Activated naive CD8-positive, alpha-beta T cell treated with anti-CD3 and anti-CD28 coated beads, Interleukin-2, amount 10 ng/mL, durations not matched to agents 7 days and 5 days (primary cell): ENCODE data around the gene FBLN2. TPM values are rescaled to one million over a fixed set of nuclear protein-coding genes. Genes with fewer than 3 reads are reported as not detected.
A peak's percentile ranks its signal among the peaks of the same experiment; 100 is the strongest.

Experiments used
- ATAC-seq: fragments of 150-1000 bp; cut with Tn5 transposase; one replicate; pipeline ENCODE4 v1.10.0; 2021; ENCODE audit warnings: low read depth, moderate library complexity
- POLR2A ChIA-PET: fragments of 350-600 bp; sonication (Branson Sonifier 250); formaldehyde crosslinking; loops from one replicate; lab custom pipeline; 2021; ENCODE audit warnings: antibody characterized with exemption; lab: Charles Lee
- DNase-seq: peaks from one replicate; pipeline ENCODE4 v3.0.0; 2021
- H3K27ac Mint-ChIP-seq: one replicate; pipeline ENCODE4 v1.8.0; 2022; ENCODE audit warnings: mild to moderate bottlenecking, mixed read lengths
- H3K27me3 Mint-ChIP-seq: one replicate; pipeline ENCODE4 v1.8.0; 2022; ENCODE audit warnings: mild to moderate bottlenecking, moderate library complexity, mixed read lengths
- H3K36me3 Mint-ChIP-seq: one replicate; pipeline ENCODE4 v1.8.0; 2021; ENCODE audit warnings: mild to moderate bottlenecking, mixed read lengths
- H3K4me1 Mint-ChIP-seq: one replicate; pipeline ENCODE4 v1.8.0; 2021; ENCODE audit warnings: mixed read lengths
- H3K4me3 Mint-ChIP-seq: one replicate; pipeline ENCODE4 v1.8.0; 2022; ENCODE audit warnings: mild to moderate bottlenecking, moderate library complexity, mixed read lengths
- H3K9me3 Mint-ChIP-seq: one replicate; pipeline ENCODE4 v1.8.0; 2021; ENCODE audit warnings: mixed read lengths
- total RNA-seq, 2 experiments: library from RNA; stranded (reverse); gene quantifications; one replicate each; pipeline ENCODE4 v1.2.3, GENCODE V29; 2021

FBLN2 gene
- total RNA-seq, 2 experiments from 2014 or later: 2.6 to 2.7 TPM

GRCh38 chr3:13530241-13531009 is 18.5 kb upstream of the FBLN2 start:
- ATAC-seq: no peak
- DNase-seq: no peak
- Mint-ChIP-seq H3K36me3 (no peaks in the 10 kb centered on the region), H3K4me3 (no peak overlapping the region), H3K27me3 (peaks cover 16% of the 10 kb centered on the region), H3K4me1 (peaks cover 2% of the 10 kb centered on the region), H3K9me3 (no peaks in the 10 kb centered on the region), H3K27ac (no peak overlapping the region)
- POLR2A ChIA-PET: no interaction called here

DNA sequence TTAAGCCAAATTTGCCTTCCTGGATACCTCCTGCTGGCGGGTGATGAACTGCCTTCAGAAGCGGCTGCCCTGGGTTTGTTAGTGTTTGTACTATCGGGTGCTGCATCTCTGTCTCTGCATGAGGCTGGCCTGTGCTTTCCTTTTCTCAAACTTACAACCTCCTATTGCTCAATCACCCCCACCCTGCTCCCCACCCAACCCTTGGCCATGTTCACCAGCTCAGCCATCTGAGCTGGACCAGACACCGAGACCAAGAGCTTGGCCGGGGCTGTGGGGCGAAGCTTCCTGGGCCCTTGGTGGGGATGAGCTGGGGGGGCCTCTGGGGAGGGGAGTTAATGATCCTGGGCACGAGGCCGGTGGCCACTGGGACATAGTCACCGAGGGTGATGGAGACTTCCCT is 16.8 kb upstream of the FBLN2 start:
- H3K36me3 Mint-ChIP-seq: no peaks in the 10 kb centered on the region
- H3K4me1 Mint-ChIP-seq: peaks cover 7% of the 10 kb centered on the region
- POLR2A ChIA-PET: interaction anchor here (0.7 kb wide), 1 partner anchor 353 kb away, joined by 4 read pairs; no protein-coding TSS in a partner anchor
- H3K27ac Mint-ChIP-seq: no peak overlapping the region
- peaks cover 21% of the 10 kb centered on the region for H3K27me3 Mint-ChIP-seq
- no peaks in the 10 kb centered on the region for H3K9me3 Mint-ChIP-seq
- ATAC-seq: no peak
- DNase-seq: no peak
- H3K4me3 Mint-ChIP-seq: no peak overlapping the region

- H3K27me3 Mint-ChIP-seq: peaks cover 21% of the 10 kb centered on the region
- POLR2A ChIA-PET: no interaction called here
- no peak overlapping the region for H3K4me3 Mint-ChIP-seq
These were observed 16.3 kb upstream of the FBLN2 start for GRCh38 chr3:13532631-13533030.

DNA sequence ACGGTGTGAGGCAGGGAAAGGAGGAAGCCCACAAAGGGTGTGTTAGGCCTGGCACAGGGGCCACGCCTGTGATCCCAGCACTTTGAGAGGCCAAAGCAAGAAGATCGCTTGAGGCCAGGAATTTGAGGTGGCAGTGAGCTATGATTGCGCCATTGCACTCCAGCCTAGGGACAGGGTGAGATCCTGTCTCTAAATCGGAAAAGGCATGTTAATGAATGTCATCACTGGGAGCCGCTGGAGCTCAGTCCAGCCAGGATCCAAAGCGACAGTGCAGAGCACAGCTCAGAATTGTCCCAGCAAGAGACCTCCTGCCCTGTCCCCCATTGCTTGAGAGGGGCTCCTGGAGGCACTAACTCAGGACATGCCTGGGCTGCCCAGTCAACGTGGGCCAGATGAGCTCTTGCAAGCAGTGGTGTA is 15.0 kb upstream of the FBLN2 start:
- Mint-ChIP-seq H3K27ac (no peak overlapping the region), H3K9me3 (peaks cover 3% of the 10 kb centered on the region), H3K4me3 (no peak overlapping the region), H3K27me3 (peaks cover 20% of the 10 kb centered on the region), H3K36me3 (no peaks in the 10 kb centered on the region), H3K4me1 (peaks cover 7% of the 10 kb centered on the region)
- POLR2A ChIA-PET: no interaction called here
- DNase-seq (no peak), ATAC-seq (no peak)

More at GRCh38 chr3:13532631-13533030, 16.3 kb upstream of the FBLN2 start:
- DNase-seq (no peak), ATAC-seq (no peak)
- Mint-ChIP-seq H3K36me3 (no peaks in the 10 kb centered on the region), H3K4me1 (peaks cover 7% of the 10 kb centered on the region), H3K9me3 (peaks cover 3% of the 10 kb centered on the region), H3K27ac (no peak overlapping the region)

GRCh38 chr3:13535526-13535875 is 13.4 kb upstream of the FBLN2 start:
- POLR2A ChIA-PET: no interaction called here
- no peaks in the 10 kb centered on the region for H3K36me3 Mint-ChIP-seq
- H3K4me3 Mint-ChIP-seq: no peak overlapping the region
- DNase-seq (no peak), ATAC-seq (no peak)
- peaks cover 19% of the 10 kb centered on the region for H3K27me3 Mint-ChIP-seq
- H3K9me3 Mint-ChIP-seq: peaks cover 3% of the 10 kb centered on the region
- no peak overlapping the region for H3K27ac Mint-ChIP-seq
- H3K4me1 Mint-ChIP-seq: peaks cover 7% of the 10 kb centered on the region

DNA sequence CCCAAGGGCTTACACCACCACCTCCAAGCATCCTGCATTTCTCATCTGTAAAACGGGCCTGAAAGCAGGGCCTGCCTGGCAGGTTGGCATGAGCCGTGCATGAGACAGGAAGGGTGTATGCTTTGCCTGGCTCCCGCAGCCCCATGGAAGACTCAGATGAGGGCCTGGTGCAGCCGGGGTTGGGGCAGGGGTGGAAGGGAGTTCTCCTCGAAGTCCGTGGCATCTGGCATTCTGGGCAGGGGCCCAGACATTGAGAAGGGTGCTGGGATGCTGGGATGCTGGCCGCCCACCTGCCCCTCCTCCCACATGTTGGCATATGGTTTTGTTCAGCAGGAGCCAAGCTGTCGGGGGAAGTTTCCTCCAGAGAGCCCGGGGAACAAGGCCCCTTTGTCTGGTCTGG is 13.0 kb upstream of the FBLN2 start:
- no peak overlapping the region for H3K27ac Mint-ChIP-seq
- peaks cover 21% of the 10 kb centered on the region for H3K27me3 Mint-ChIP-seq
- H3K4me1 Mint-ChIP-seq: peaks cover 7% of the 10 kb centered on the region
- peaks cover 4% of the 10 kb centered on the region for H3K9me3 Mint-ChIP-seq
- DNase-seq: no peak
- no peak overlapping the region for H3K4me3 Mint-ChIP-seq
- ATAC-seq: no peak
- POLR2A ChIA-PET: no interaction called here
- peaks cover 2% of the 10 kb centered on the region for H3K36me3 Mint-ChIP-seq

DNA sequence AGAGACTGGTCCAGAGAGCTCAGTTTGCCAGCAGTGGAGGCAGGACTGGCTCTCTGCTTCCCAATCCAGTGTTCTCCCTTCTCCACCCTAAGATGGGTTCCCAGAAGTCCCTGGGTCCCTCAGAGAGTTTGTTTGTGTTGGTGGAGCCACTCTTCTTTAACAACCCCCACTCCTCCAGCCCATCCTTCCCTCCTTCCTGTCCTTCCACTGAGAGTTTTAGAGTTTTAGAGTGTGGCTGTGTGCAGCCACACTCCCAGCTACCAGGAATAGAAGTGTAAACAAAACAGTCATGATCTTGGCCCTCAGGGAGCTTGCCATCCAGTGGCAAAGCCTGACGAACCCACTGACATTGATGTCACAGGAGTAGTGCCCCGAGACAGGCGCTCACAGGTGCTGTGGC is 12.5 kb upstream of the FBLN2 start:
- ATAC-seq: no peak
- DNase-seq: no peak
- H3K27ac Mint-ChIP-seq: no peak overlapping the region
- peaks cover 6% of the 10 kb centered on the region for H3K9me3 Mint-ChIP-seq
- peaks cover 7% of the 10 kb centered on the region for H3K4me1 Mint-ChIP-seq
- H3K27me3 Mint-ChIP-seq: peaks cover 22% of the 10 kb centered on the region
- peaks cover 3% of the 10 kb centered on the region for H3K36me3 Mint-ChIP-seq
- POLR2A ChIA-PET: no interaction called here
- H3K4me3 Mint-ChIP-seq: no peak overlapping the region

- no peak for DNase-seq
- POLR2A ChIA-PET: no interaction called here
- peak; percentile 36 for ATAC-seq
- peaks cover 22% of the 10 kb centered on the region for H3K27me3 Mint-ChIP-seq
- no peak overlapping the region for H3K27ac Mint-ChIP-seq
- peaks cover 9% of the 10 kb centered on the region for H3K4me1 Mint-ChIP-seq
- peaks cover 3% of the 10 kb centered on the region for H3K36me3 Mint-ChIP-seq
- peaks cover 6% of the 10 kb centered on the region for H3K9me3 Mint-ChIP-seq
- H3K4me3 Mint-ChIP-seq: no peak overlapping the region
These were observed 12.1 kb upstream of the FBLN2 start for GRCh38 chr3:13536832-13537231.

GRCh38 chr3:13537244-13537908 is 11.5 kb upstream of the FBLN2 start:
- no peak overlapping the region for H3K27ac Mint-ChIP-seq
- no peak overlapping the region for H3K4me3 Mint-ChIP-seq
- ATAC-seq (no peak), DNase-seq (no peak)
- H3K36me3 Mint-ChIP-seq: peaks cover 5% of the 10 kb centered on the region
- POLR2A ChIA-PET: no interaction called here
- peaks cover 9% of the 10 kb centered on the region for H3K4me1 Mint-ChIP-seq
- H3K9me3 Mint-ChIP-seq: peaks cover 10% of the 10 kb centered on the region
- H3K27me3 Mint-ChIP-seq: peaks cover 25% of the 10 kb centered on the region

- H3K27ac Mint-ChIP-seq: no peak overlapping the region
- peaks cover 9% of the 10 kb centered on the region for H3K4me1 Mint-ChIP-seq
- peaks cover 5% of the 10 kb centered on the region for H3K36me3 Mint-ChIP-seq
- H3K27me3 Mint-ChIP-seq: peaks cover 29% of the 10 kb centered on the region
- ATAC-seq (no peak), DNase-seq (no peak)
- POLR2A ChIA-PET: no interaction called here
- no peak overlapping the region for H3K4me3 Mint-ChIP-seq
- peaks cover 10% of the 10 kb centered on the region for H3K9me3 Mint-ChIP-seq
These were observed 11.0 kb upstream of the FBLN2 start for GRCh38 chr3:13537909-13538296.

GRCh38 chr3:13538520-13539291 is 10.2 kb upstream of the FBLN2 start:
- ATAC-seq (no peak), DNase-seq (no peak)
- Mint-ChIP-seq H3K27ac (no peak overlapping the region), H3K9me3 (peaks cover 10% of the 10 kb centered on the region), H3K27me3 (peaks cover 25% of the 10 kb centered on the region), H3K4me1 (peaks cover 9% of the 10 kb centered on the region), H3K4me3 (no peak overlapping the region), H3K36me3 (peaks cover 5% of the 10 kb centered on the region)
- POLR2A ChIA-PET: no interaction called here

DNA sequence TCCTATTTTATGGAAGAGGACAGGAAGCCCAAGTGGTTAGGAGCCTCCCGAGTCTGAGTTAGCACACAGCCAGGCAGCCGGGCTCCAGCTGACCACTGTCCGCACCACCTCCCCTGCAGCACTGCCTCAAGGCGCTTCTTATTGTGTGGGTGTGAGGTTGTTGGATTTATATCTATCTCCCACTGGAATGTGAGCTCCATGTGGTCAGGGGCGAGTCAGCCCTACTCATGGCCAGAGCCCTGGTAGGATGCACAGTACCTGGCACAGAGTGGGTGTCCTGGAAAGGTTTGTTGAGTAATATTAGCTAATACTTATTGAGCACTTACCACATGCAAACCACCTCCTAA is 9.7 kb upstream of the FBLN2 start:
- POLR2A ChIA-PET: no interaction called here
- Mint-ChIP-seq H3K27ac (no peak overlapping the region), H3K36me3 (peaks cover 5% of the 10 kb centered on the region), H3K4me1 (peaks cover 13% of the 10 kb centered on the region), H3K27me3 (peaks cover 24% of the 10 kb centered on the region), H3K4me3 (no peak overlapping the region), H3K9me3 (peaks cover 10% of the 10 kb centered on the region)
- no peak for DNase-seq
- no peak for ATAC-seq

DNA sequence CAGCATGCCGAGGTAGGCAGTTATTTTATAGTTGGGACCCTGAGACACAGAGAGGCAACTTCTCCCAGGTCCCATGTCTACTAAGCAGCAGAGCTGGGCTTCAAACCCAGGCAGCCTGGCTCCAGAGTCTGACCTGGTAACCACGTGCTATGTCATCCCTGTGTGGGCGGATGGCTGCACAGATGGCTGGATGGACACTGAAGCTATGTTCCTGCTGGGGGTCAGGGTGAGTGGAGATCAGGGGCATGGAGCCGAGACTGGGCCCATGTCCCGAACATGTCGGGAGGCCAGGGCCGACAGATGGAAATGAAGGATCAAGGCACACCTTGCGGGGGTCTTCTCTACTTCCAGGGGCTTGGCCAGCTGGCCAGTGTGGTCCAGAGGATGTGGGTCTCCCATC is 9.3 kb upstream of the FBLN2 start:
- Mint-ChIP-seq H3K27me3 (peaks cover 24% of the 10 kb centered on the region), H3K4me1 (peaks cover 17% of the 10 kb centered on the region), H3K36me3 (peaks cover 5% of the 10 kb centered on the region), H3K27ac (peak overlapping the region; percentile 21), H3K9me3 (peaks cover 10% of the 10 kb centered on the region), H3K4me3 (no peak overlapping the region)
- no peak for DNase-seq
- POLR2A ChIA-PET: no interaction called here
- no peak for ATAC-seq
